ENCODE measurements around the gene WNT7A.

WNT7A gene

GRCh38 chr3:13852638-13853009 lies 27.2 kb downstream of the WNT7A start:
- DNase-seq (ENCODE audit: low read depth) = no peak
- no peak for TF ChIP-seq CTCF (IDR thresholded peaks at IDR 0.05; ENCODE audit: control insufficient read depth, extremely low read depth, insufficient read depth)
- no peak overlapping the region for H3K4me3 ChIP-seq (ENCODE audit: low read depth, low read length)

- no peak for TF ChIP-seq CTCF (IDR thresholded peaks at IDR 0.05; ENCODE audit: control insufficient read depth, extremely low read depth, insufficient read depth)
- H3K4me3 ChIP-seq (ENCODE audit: low read depth, low read length) = no peak overlapping the region
- DNase-seq (ENCODE audit: low read depth) = no peak
Observed at GRCh38 chr3:13851997-13852637, 27.8 kb downstream of the WNT7A start.

GRCh38 chr3:13851091-13851849 lies 28.6 kb downstream of the WNT7A start:
- DNase-seq (ENCODE audit: low read depth) = no peak
- H3K4me3 ChIP-seq (ENCODE audit: low read depth, low read length) = no peak overlapping the region
- TF ChIP-seq CTCF (IDR thresholded peaks at IDR 0.05; ENCODE audit: control insufficient read depth, extremely low read depth, insufficient read depth) = no peak

GRCh38 chr3:13850161-13850945 lies 29.5 kb downstream of the WNT7A start:
- no peak for DNase-seq (ENCODE audit: low read depth)
- H3K4me3 ChIP-seq (ENCODE audit: low read depth, low read length) = no peak overlapping the region
- no peak for TF ChIP-seq CTCF (IDR thresholded peaks at IDR 0.05; ENCODE audit: control insufficient read depth, extremely low read depth, insufficient read depth)

GRCh38 chr3:13849018-13849417 lies 30.9 kb downstream of the WNT7A start:
- H3K4me3 ChIP-seq (ENCODE audit: low read depth, low read length) = no peak overlapping the region
- DNase-seq (ENCODE audit: low read depth) = no peak
- TF ChIP-seq CTCF (IDR thresholded peaks at IDR 0.05; ENCODE audit: control insufficient read depth, extremely low read depth, insufficient read depth) = no peak

- no peak overlapping the region for H3K4me3 ChIP-seq (ENCODE audit: low read depth, low read length)
- TF ChIP-seq CTCF (IDR thresholded peaks at IDR 0.05; ENCODE audit: control insufficient read depth, extremely low read depth, insufficient read depth) = no peak
- no peak for DNase-seq (ENCODE audit: low read depth)
Observed at GRCh38 chr3:13846716-13847570, 32.9 kb downstream of the WNT7A start.
